IMR-90 (cell line): ENCODE measurements around the gene TMEM245. TPM values are rescaled to one million over a fixed set of nuclear protein-coding genes. Genes with fewer than 3 reads are reported as not detected.

ENCODE experiments used
- ATAC-seq: fragments of 200-7000 bp; cut with Tn5 transposase; 2 replicates; pipeline ENCODE4 v1.9.1; 2020; ENCODE audit warnings: low read depth, mild to moderate bottlenecking, moderate library complexity
- BruUV-seq: library from RNA; stranded (reverse); fragments of 400-500 nt; replicated peaks from 2 replicates; lab custom pipeline; 2021; lab: Mats Ljungman, UMichigan
- CTCF ChIA-PET: fragments of 300-600 bp; formaldehyde crosslinking; extraction: SDS; loops from one replicate; lab custom pipeline; 2021; ENCODE audit warnings: antibody characterized with exemption; lab: Yijun Ruan, JAX
- POLR2A ChIA-PET: fragments of 300-600 bp; sonication (Branson Sonifier 250); formaldehyde crosslinking; loops from one replicate; lab custom pipeline; 2022; ENCODE audit warnings: antibody characterized with exemption; ENCODE audit not compliant: unreplicated experiment; lab: Charles Lee
- DNase-seq: peaks from one replicate; pipeline ENCODE4 v3.0.0; 2013
- H2AFZ ChIP-seq: replicated peaks from 2 replicates; pipeline ENCODE3; 2013; ENCODE audit warnings: low read length, mild to moderate bottlenecking; ENCODE audit not compliant: poor library complexity
- H2AK5ac ChIP-seq: 2 replicates; pipeline ENCODE4 v1.6.1; 2013; ENCODE audit warnings: low read depth, low read length, inconsistent platforms
- H2AK9ac ChIP-seq: replicated peaks from 2 replicates; pipeline ENCODE3; 2013; ENCODE audit warnings: mild to moderate bottlenecking, low read depth, low read length, moderate library complexity; ENCODE audit not compliant: poor library complexity
- H2BK120ac ChIP-seq: 2 replicates; pipeline ENCODE4 v1.6.1; 2013; ENCODE audit warnings: low read depth, low read length, inconsistent platforms
- H2BK15ac ChIP-seq: 3 replicates; pipeline ENCODE4 v1.6.1; 2013; ENCODE audit warnings: low read depth, low read length, inconsistent platforms
- H2BK20ac ChIP-seq: 2 replicates; pipeline ENCODE4 v1.6.1; 2013; ENCODE audit warnings: low read depth, mild to moderate bottlenecking, inconsistent platforms, low read length, moderate library complexity
- H2BK5ac ChIP-seq: 2 replicates; pipeline ENCODE4 v1.6.1; 2013; ENCODE audit warnings: mild to moderate bottlenecking, low read depth, low read length, inconsistent platforms; ENCODE audit not compliant: poor library complexity, severe bottlenecking
- H3K14ac ChIP-seq: replicated peaks from 2 replicates; pipeline ENCODE4 v1.6.1; 2013; ENCODE audit warnings: low read depth, low read length, inconsistent platforms
- H3K18ac ChIP-seq: 2 replicates; pipeline ENCODE4 v1.6.1; 2013; ENCODE audit warnings: low read depth, low read length, control low read depth
- H3K23ac ChIP-seq: 2 replicates; pipeline ENCODE4 v1.6.1; 2013; ENCODE audit warnings: low read depth, low read length, inconsistent platforms
- H3K27ac ChIP-seq: 2 replicates; pipeline ENCODE4 v1.5.1; 2013; ENCODE audit warnings: mild to moderate bottlenecking, control low read depth, low read length; ENCODE audit not compliant: insufficient read depth
- H3K27me3 ChIP-seq: 2 replicates; pipeline ENCODE4 v1.6.1; 2013; ENCODE audit warnings: low read length; ENCODE audit not compliant: control insufficient read depth, insufficient read depth
- H3K36me3 ChIP-seq: 2 replicates; pipeline ENCODE4 v1.6.1; 2013; ENCODE audit warnings: low read length, mixed read lengths; ENCODE audit not compliant: control insufficient read depth, insufficient read depth
- H3K4ac ChIP-seq: 2 replicates; pipeline ENCODE4 v1.6.1; 2013; ENCODE audit warnings: low read depth, low read length, inconsistent platforms
- H3K4me1 ChIP-seq: 2 replicates; pipeline ENCODE4 v1.6.1; 2013; ENCODE audit warnings: low read length, mixed read lengths; ENCODE audit not compliant: control insufficient read depth, insufficient read depth
- H3K4me2 ChIP-seq: 2 replicates; pipeline ENCODE4 v1.6.1; 2013; ENCODE audit warnings: low read depth, mild to moderate bottlenecking, control low read depth, low read length, moderate library complexity
- H3K4me3 ChIP-seq: 2 replicates; pipeline ENCODE4 v1.5.1; 2013; ENCODE audit warnings: low read depth, mild to moderate bottlenecking, control low read depth, low read length, moderate library complexity; ENCODE audit not compliant: insufficient read depth
- H3K56ac ChIP-seq: 2 replicates; pipeline ENCODE4 v1.6.1; 2013; ENCODE audit warnings: low read length, inconsistent platforms; ENCODE audit not compliant: insufficient read depth; ENCODE audit errors: extremely low read depth
- H3K79me1 ChIP-seq, 2 experiments: 2 replicates each; pipeline ENCODE4 v1.6.1; 2013; ENCODE audit warnings: low read length in 2 of 2, inconsistent platforms in 1 of 2, low read depth in 1 of 2
- H3K9ac ChIP-seq: 2 replicates; pipeline ENCODE4 v1.6.1; 2013; ENCODE audit warnings: low read depth, low read length, control low read depth
- H3K9me1 ChIP-seq: 2 replicates; pipeline ENCODE4 v1.6.1; 2013; ENCODE audit warnings: low read length, inconsistent platforms; ENCODE audit not compliant: insufficient read depth
- H3K9me3 ChIP-seq: 2 replicates; pipeline ENCODE4 v1.6.1; 2013; ENCODE audit warnings: low read length; ENCODE audit not compliant: control insufficient read depth, insufficient read depth
- H4K20me1 ChIP-seq: 2 replicates; pipeline ENCODE4 v1.6.1; 2013; ENCODE audit warnings: low read length, inconsistent platforms; ENCODE audit not compliant: insufficient read depth
- H4K5ac ChIP-seq: 2 replicates; pipeline ENCODE4 v1.6.1; 2013; ENCODE audit warnings: mild to moderate bottlenecking, low read depth, low read length, control low read depth
- H4K8ac ChIP-seq, 2 experiments: 2 replicates each; pipeline ENCODE4 v1.6.1; 2013; ENCODE audit warnings: low read depth in 2 of 2, low read length in 2 of 2, control low read depth in 1 of 2, inconsistent platforms in 1 of 2
- H4K91ac ChIP-seq: 2 replicates; pipeline ENCODE4 v1.6.1; 2013; ENCODE audit warnings: low read depth, low read length, inconsistent platforms; ENCODE audit not compliant: insufficient read depth
- MAZ ChIP-seq: IDR thresholded peaks from 2 replicates; pipeline ENCODE4 v1.6.1; 2012; ENCODE audit warnings: low read depth, mild to moderate bottlenecking, low read length, improper control_type of control experiment, moderate library complexity, borderline replicate concordance
- dilution Hi-C: fragments of 300-500 bp; cut with HindIII; formaldehyde crosslinking; loops from one replicate; pipeline ENCODE4 v1.14.3; 2018; ENCODE audit warnings: low sequenced_read_pairs; ENCODE audit not compliant: unreplicated experiment
- in situ Hi-C: fragments of 300-500 bp; cut with MboI; formaldehyde crosslinking; loops from 3 replicates; pipeline ENCODE4 v1.14.3; 2019; ENCODE audit warnings: low sequenced_read_pairs, inconsistent platforms, mixed read lengths
- intact Hi-C: fragments of 100-400 bp; cut with micrococcal nuclease; formaldehyde crosslinking; loops from 2 replicates; pipeline ENCODE4 v1.10.0; 2022
- polyA plus RNA-seq, 3 experiments: library from polyadenylated mRNA; depleted of rRNA; stranded (reverse); fragments of >200 nt; gene quantifications; 2 replicates each; pipeline ENCODE4 v1.2.3, GENCODE V29; 2012; ENCODE audit warnings: low replicate concordance in 1 of 3
- total RNA-seq: library from RNA; depleted of rRNA; stranded (reverse); fragments of >200 nt; gene quantifications from 2 replicates; pipeline ENCODE4 v1.2.3, GENCODE V29; 2012

TMEM245 gene
- total and polyA plus RNA-seq, 2 of the 4 experiments (the other 2 are of a cell fraction): 24.8 to 57.9 TPM

- no peak overlapping the region for H3K4me3 ChIP-seq
- DNase-seq (no peak), ATAC-seq (0 out of 2 replicates have a peak, but pooled peaks have one; percentile 22)
- ChIA-PET POLR2A (interaction anchor here (0.7 kb wide), 1 partner anchor 55 kb away, joined by 20 read pairs; no protein-coding TSS in a partner anchor), CTCF (interaction anchor here (0.9 kb wide), 1 partner anchor 9 kb away, joined by 4 read pairs; no protein-coding TSS in a partner anchor)
- no peak overlapping the region for H3K56ac ChIP-seq
- peaks cover 3% of the 10 kb centered on the region; the same call in 1 of the 2 replicates for H3K4me1 ChIP-seq
- H3K4ac ChIP-seq: no peak overlapping the region
- no peak overlapping the region for H2AFZ ChIP-seq
- no peak overlapping the region for H3K4me2 ChIP-seq
- no peak overlapping the region for H3K14ac ChIP-seq
- no TSS peak for BruUV-seq
- no peaks in the 10 kb centered on the region for H3K27me3 ChIP-seq
- H2AK9ac ChIP-seq: no peak overlapping the region
- no peak for TF ChIP-seq MAZ
- H3K23ac ChIP-seq: no peak overlapping the region
- H2BK5ac ChIP-seq: no peak overlapping the region
- no peak overlapping the region for H3K27ac ChIP-seq
- dilution Hi-C loops: no loop called here
- H4K91ac ChIP-seq: no peak overlapping the region
- H3K79me1 ChIP-seq: peaks cover 32 to 62% of the 10 kb centered on the region in 2 experiments
- H4K5ac ChIP-seq: no peak overlapping the region
- H2BK20ac ChIP-seq: no peak overlapping the region
- H3K9me1 ChIP-seq: peaks cover 12% of the 10 kb centered on the region
- no peak overlapping the region for H2AK5ac ChIP-seq
- no peak overlapping the region for H2BK15ac ChIP-seq
- intact Hi-C loops: no loop called here
- peaks cover 6% of the 10 kb centered on the region for H3K36me3 ChIP-seq
- in situ Hi-C loops: no loop called here
- H3K18ac ChIP-seq: no peak overlapping the region
- H2BK120ac ChIP-seq: no peak overlapping the region
- H3K9ac ChIP-seq: no peak overlapping the region
- H4K8ac ChIP-seq: no peak overlapping the region
- no peaks in the 10 kb centered on the region for H3K9me3 ChIP-seq
- no peaks in the 10 kb centered on the region; the same call in 1 of the 2 replicates for H4K20me1 ChIP-seq
Observed at GRCh38 chr9:109022873-109023272, 96.9 kb downstream of the TMEM245 start.
